Measurements from ENCODE around the gene SLC25A18. TPM values are rescaled to one million over a fixed set of nuclear protein-coding genes. Genes with fewer than 3 reads are reported as not detected.
A peak's percentile ranks its signal among the peaks of the same experiment; 100 is the strongest.

The SLC25A18 gene
- total and polyA plus RNA-seq, 7 donors, result 0.56 to 10.4 (median 5.7) TPM

DNA sequence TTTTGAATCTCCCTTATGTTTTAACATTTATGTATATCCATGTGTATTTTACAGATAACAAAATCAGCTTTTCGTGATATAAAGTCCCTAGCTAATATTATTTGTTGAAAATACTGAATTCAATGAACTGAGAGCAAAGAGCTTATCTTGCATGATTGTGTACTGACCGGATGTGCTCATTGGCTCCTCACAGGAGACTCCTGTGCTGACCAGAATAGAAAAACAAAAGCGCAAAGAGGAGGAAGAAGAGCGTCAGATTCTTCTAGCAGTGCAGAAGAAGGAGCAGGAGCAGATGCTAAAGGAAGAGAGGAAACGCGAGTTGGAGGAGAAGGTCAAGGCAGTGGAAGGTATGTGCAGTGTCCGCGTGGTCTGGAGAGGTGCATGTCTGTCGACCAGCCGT, 39.4 kb upstream of the SLC25A18 start:
- TF ChIP-seq, protein P1, sequence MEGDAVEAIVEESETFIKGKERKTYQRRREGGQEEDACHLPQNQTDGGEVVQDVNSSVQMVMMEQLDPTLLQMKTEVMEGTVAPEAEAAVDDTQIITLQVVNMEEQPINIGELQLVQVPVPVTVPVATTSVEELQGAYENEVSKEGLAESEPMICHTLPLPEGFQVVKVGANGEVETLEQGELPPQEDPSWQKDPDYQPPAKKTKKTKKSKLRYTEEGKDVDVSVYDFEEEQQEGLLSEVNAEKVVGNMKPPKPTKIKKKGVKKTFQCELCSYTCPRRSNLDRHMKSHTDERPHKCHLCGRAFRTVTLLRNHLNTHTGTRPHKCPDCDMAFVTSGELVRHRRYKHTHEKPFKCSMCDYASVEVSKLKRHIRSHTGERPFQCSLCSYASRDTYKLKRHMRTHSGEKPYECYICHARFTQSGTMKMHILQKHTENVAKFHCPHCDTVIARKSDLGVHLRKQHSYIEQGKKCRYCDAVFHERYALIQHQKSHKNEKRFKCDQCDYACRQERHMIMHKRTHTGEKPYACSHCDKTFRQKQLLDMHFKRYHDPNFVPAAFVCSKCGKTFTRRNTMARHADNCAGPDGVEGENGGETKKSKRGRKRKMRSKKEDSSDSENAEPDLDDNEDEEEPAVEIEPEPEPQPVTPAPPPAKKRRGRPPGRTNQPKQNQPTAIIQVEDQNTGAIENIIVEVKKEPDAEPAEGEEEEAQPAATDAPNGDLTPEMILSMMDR (IDR thresholded peaks at IDR 0.05), result no peak
- H3K27ac ChIP-seq, result no peak overlapping the region
- ATAC-seq, result no peak
- no peak overlapping the region for H3K4me3 ChIP-seq
- no peaks in the 10 kb centered on the region for H3K9me3 ChIP-seq
- H3K4me1 ChIP-seq, result no peaks in the 10 kb centered on the region
- intact Hi-C loops (cut with DNase I), result no loop called here
- DNase-seq, result no peak
- H3K36me3 ChIP-seq (ENCODE audit: insufficient read depth in 1 of 2, low read depth in 1 of 2), result peaks cover 0 to 26% of the 10 kb centered on the region in 2 donors
- 86 to 92% (median 88%) methylated on average over 10 of the region's 10 CpGs for WGBS, 3 donors
- H3K27me3 ChIP-seq (ENCODE audit: insufficient read depth in 3 of 3, low read length in 2 of 3), result no peaks in the 10 kb centered on the region

- ATAC-seq, result peak in 2 of 4 donors; percentile 18 to 26
- Histone ChIP-seq H3K9me3 (no peaks in the 10 kb centered on the region), H3K4me1 (no peaks in the 10 kb centered on the region), H3K36me3 (ENCODE audit: insufficient read depth in 1 of 2, low read depth in 1 of 2) (peaks cover 3 to 57% of the 10 kb centered on the region in 2 donors), H3K27me3 (ENCODE audit: insufficient read depth in 3 of 3, low read length in 2 of 3) (no peaks in the 10 kb centered on the region), H3K4me3 (no peak overlapping the region), H3K27ac (no peak overlapping the region)
- 45 to 66% (median 47%) methylated on average over 5 of the region's 5 CpGs for WGBS, 3 donors
- no peak for DNase-seq
- TF ChIP-seq, protein P1 (IDR thresholded peaks at IDR 0.05), result no peak
- intact Hi-C loops (cut with DNase I), result no loop called here
These were observed 27.0 kb upstream of the SLC25A18 start for GRCh38 chr22:17536269-17536668.

DNA sequence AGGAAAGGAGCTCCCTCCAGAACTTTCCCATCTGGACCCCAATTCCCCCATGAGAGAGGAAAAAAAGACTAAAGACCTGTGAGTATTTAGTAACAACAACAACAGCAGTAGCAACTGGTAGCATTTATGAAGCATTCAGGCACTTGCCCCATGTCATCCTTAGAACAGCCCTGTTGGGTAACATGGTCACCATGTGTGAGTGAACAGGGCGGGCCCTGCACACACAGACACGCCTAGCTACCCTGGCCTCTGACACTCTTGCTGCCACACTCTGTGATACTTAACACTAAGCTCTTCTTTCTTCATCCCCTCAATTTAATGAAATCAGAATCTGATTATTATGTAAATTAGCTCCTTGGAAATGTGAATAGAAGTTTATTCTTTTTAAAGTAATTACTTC, 26.1 kb upstream of the SLC25A18 start:
- no peaks in the 10 kb centered on the region for H3K4me1 ChIP-seq
- WGBS, 3 donors, result 91 to 100% (median 98%) methylated on average over 2 of the region's 2 CpGs
- no peak overlapping the region for H3K27ac ChIP-seq
- intact Hi-C loops (cut with DNase I), result no loop called here
- peaks cover 5 to 60% of the 10 kb centered on the region in 2 donors for H3K36me3 ChIP-seq (ENCODE audit: insufficient read depth in 1 of 2, low read depth in 1 of 2)
- no peak overlapping the region for H3K4me3 ChIP-seq
- TF ChIP-seq, protein P1 (IDR thresholded peaks at IDR 0.05), result no peak
- no peak for DNase-seq
- no peaks in the 10 kb centered on the region for H3K9me3 ChIP-seq
- peak in 1 of 4 donors; percentile 52 for ATAC-seq
- no peaks in the 10 kb centered on the region for H3K27me3 ChIP-seq (ENCODE audit: insufficient read depth in 3 of 3, low read length in 2 of 3)

DNA sequence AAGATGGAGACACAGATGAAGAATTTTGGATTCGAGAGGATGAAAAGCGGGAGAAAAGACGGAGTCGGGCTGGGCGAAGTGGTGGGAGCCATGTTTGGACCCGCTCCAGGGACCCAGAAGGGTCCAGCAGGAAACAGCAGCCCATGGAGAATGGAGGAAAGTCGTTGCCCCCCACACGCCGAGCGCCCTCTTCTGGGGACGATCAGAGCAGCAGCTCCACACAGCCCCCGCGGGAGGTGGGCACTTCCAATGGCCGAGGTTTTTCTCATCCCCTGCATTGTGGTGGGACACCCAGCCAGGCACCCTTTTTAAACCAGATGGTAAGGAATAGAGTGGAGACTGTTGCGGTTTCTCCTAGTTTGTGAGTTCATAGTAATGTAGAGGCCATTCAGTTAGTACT, 22.8 kb upstream of the SLC25A18 start:
- no peak overlapping the region for H3K27ac ChIP-seq
- intact Hi-C loops (cut with DNase I), result no loop called here
- TF ChIP-seq, protein P1 (IDR thresholded peaks at IDR 0.05), result peak; percentile 11
- ATAC-seq (peak in 3 of 4 donors; percentile 29 to 46 (median 38)), DNase-seq (no peak)
- no peaks in the 10 kb centered on the region for H3K9me3 ChIP-seq
- H3K4me1 ChIP-seq, result no peaks in the 10 kb centered on the region
- H3K4me3 ChIP-seq, result no peak overlapping the region
- H3K27me3 ChIP-seq (ENCODE audit: insufficient read depth in 3 of 3, low read length in 2 of 3), result no peaks in the 10 kb centered on the region
- 84 to 90% (median 89%) methylated on average over 15 of the region's 15 CpGs for WGBS, 3 donors
- peaks cover 5 to 90% of the 10 kb centered on the region in 2 donors for H3K36me3 ChIP-seq (ENCODE audit: insufficient read depth in 1 of 2, low read depth in 1 of 2)

DNA sequence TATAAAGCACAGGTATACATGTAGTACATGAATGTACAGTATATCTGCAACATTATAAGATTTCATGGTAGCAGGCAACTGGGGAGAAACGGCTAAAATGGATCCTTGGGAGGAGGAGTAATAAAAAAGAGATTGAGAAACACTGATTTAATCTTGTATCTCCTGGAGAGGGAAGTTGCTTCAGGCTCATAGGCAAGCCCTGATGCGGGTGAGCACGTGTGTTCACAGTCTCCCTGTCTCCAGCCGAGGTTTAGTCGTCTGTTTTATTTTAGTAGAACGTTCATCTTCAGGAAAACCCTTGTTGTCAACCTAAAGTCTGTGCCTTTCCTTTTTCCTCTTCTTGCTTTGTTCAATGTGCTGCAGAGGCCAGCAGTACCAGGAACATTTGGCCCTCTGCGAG, 21.8 kb upstream of the SLC25A18 start:
- H3K36me3 ChIP-seq (ENCODE audit: insufficient read depth in 1 of 2, low read depth in 1 of 2), result peaks cover 5 to 93% of the 10 kb centered on the region in 2 donors
- H3K4me3 ChIP-seq, result no peak overlapping the region
- no peaks in the 10 kb centered on the region for H3K9me3 ChIP-seq
- WGBS, 3 donors, result 85 to 91% (median 86%) methylated on average over 7 of the region's 7 CpGs
- no peaks in the 10 kb centered on the region for H3K4me1 ChIP-seq
- no peaks in the 10 kb centered on the region for H3K27me3 ChIP-seq (ENCODE audit: insufficient read depth in 3 of 3, low read length in 2 of 3)
- intact Hi-C loops (cut with DNase I), result no loop called here
- H3K27ac ChIP-seq, result no peak overlapping the region
- DNase-seq (no peak), ATAC-seq (no peak)
- TF ChIP-seq, protein P1 (IDR thresholded peaks at IDR 0.05), result no peak

Data from psoas muscle (tissue), 8 donors.